ENCODE data around the gene APLP2.

Gene APLP2

GRCh38 chr11:130054966-130055365 is 14.7 kb upstream of the APLP2 start:
- TF ChIP-seq ZFX (IDR thresholded peaks at IDR 0.05): no peak
- no peak overlapping the region for H3K27ac ChIP-seq

GRCh38 chr11:130055617-130056016 is 14.1 kb upstream of the APLP2 start:
- no peak for TF ChIP-seq ZFX (IDR thresholded peaks at IDR 0.05)
- TF ChIP-seq CTCF (conservative IDR thresholded peaks at IDR 0.05): no peak

GRCh38 chr11:130061017-130061416 is 8.7 kb upstream of the APLP2 start:
- H3K27ac ChIP-seq: no peak overlapping the region
- no peak for TF ChIP-seq CTCF (conservative IDR thresholded peaks at IDR 0.05)
- TF ChIP-seq ZFX (IDR thresholded peaks at IDR 0.05): no peak

More at GRCh38 chr11:130055617-130056016, 14.1 kb upstream of the APLP2 start:
- H3K27ac ChIP-seq: no peak overlapping the region

- no peak overlapping the region; the same call in 1 of the 2 replicates for H3K27ac ChIP-seq
These were observed 7.7 kb upstream of the APLP2 start for GRCh38 chr11:130062026-130062425.

GRCh38 chr11:130063451-130063850 is 6.2 kb upstream of the APLP2 start:
- TF ChIP-seq ZFX (IDR thresholded peaks at IDR 0.05) (no peak), CTCF (conservative IDR thresholded peaks at IDR 0.05) (no peak)
- no peak overlapping the region for H3K27ac ChIP-seq

More at GRCh38 chr11:130062026-130062425, 7.7 kb upstream of the APLP2 start:
- no peak for TF ChIP-seq CTCF (conservative IDR thresholded peaks at IDR 0.05)
- TF ChIP-seq ZFX (IDR thresholded peaks at IDR 0.05): no peak

- no peak overlapping the region for H3K27ac ChIP-seq
- TF ChIP-seq CTCF (conservative IDR thresholded peaks at IDR 0.05): no peak
- TF ChIP-seq ZFX (IDR thresholded peaks at IDR 0.05): no peak
These were observed 5.1 kb upstream of the APLP2 start for GRCh38 chr11:130064596-130064995.

GRCh38 chr11:130066338-130066737 is 3.4 kb upstream of the APLP2 start:
- no peak overlapping the region for H3K27ac ChIP-seq
- no peak for TF ChIP-seq ZFX (IDR thresholded peaks at IDR 0.05)

- no peak for TF ChIP-seq CTCF (conservative IDR thresholded peaks at IDR 0.05)
- no peak for TF ChIP-seq ZFX (IDR thresholded peaks at IDR 0.05)
- peak overlapping the region; percentile 73 for H3K27ac ChIP-seq
These were observed 1.1 kb upstream of the APLP2 start for GRCh38 chr11:130068546-130068985.

Measured in C4-2B (cell line).